Spleen (tissue), 7 donors: ENCODE data around the gene RCL1.

Source experiments
- POLR2A ChIP-seq, 3 donors: fragments of 450-650 bp; IDR thresholded peaks; one replicate each; pipeline ENCODE4 v1.5.1; 2017; ENCODE audit warnings: antibody characterized with exemption in 3 of 3, mild to moderate bottlenecking in 1 of 3
- POLR2AphosphoS5 ChIP-seq, 3 donors: sonication (generic); formaldehyde crosslinking; IDR thresholded peaks; one replicate each; pipeline ENCODE4 v1.5.1; 2017; ENCODE audit warnings: antibody characterized with exemption in 3 of 3
- TF ChIP-seq, protein P1 (sequence below), 11 experiments: fragments of 200-600 bp in 7 of 11; fragments of 450-650 bp in 4 of 11; sonication (generic) in 4 of 11; IDR thresholded peaks in 8 of 11; conservative IDR thresholded peaks in 3 of 11; 1 replicate in 7 of 11; 2 replicates in 4 of 11; pipeline versions ENCODE4 v1.4.0 to v1.8.0; 2016 to 2021; ENCODE audit warnings: antibody characterized with exemption in 11 of 11, inconsistent platforms in 4 of 11, mild to moderate bottlenecking in 1 of 11
- donor health status: DM: no; HTN: no; CAD: no; lungs with moderate emphysema.
- donor health status: DM: no; HTN: no; CAD: no.
- donor health status: DM: no; HTN: no; CAD: no.

DNA sequence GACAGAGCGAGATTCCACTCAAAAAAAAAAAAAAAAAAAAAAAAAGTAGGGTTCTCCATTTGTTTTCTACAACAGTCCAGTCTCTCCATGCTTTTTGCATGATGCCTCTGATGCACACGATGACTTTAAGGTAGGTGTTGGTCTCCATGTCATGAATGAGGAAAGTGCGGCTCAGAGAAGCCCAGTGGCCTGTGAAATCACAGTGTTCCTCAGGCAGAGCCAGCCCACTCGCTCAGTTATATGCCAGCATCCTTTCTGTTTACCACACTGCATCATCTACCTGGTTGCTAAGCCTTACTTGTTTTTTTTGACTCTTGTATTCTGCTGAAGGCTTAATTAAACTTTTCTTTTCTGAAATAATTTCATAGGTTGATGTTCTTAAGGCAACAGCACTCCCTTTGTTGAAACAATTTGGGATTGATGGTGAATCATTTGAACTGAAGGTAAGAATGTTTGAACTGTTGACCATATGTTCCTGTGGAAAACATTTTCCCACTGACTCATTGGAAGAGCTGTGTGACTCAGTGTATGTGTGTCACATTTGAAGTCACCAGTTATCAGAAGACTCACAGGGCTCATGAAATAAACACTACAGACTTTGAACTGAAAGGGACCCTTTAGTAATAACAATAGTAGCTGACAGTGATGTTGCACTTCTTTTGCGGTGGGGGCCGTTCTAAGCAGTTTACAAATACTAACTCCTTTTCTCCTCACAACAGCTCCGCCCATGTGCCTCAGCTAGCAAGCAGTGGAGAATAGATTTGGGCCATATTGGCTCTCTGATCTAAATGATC is 40.2 kb downstream of the RCL1 start:
- no peak for TF ChIP-seq POLR2A (IDR thresholded peaks at IDR 0.05)
- TF ChIP-seq, protein P1, sequence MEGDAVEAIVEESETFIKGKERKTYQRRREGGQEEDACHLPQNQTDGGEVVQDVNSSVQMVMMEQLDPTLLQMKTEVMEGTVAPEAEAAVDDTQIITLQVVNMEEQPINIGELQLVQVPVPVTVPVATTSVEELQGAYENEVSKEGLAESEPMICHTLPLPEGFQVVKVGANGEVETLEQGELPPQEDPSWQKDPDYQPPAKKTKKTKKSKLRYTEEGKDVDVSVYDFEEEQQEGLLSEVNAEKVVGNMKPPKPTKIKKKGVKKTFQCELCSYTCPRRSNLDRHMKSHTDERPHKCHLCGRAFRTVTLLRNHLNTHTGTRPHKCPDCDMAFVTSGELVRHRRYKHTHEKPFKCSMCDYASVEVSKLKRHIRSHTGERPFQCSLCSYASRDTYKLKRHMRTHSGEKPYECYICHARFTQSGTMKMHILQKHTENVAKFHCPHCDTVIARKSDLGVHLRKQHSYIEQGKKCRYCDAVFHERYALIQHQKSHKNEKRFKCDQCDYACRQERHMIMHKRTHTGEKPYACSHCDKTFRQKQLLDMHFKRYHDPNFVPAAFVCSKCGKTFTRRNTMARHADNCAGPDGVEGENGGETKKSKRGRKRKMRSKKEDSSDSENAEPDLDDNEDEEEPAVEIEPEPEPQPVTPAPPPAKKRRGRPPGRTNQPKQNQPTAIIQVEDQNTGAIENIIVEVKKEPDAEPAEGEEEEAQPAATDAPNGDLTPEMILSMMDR (IDR thresholded peaks at IDR 0.05 in 8 of 11, conservative IDR thresholded peaks at IDR 0.05 in 3 of 11): no peak
- no peak for TF ChIP-seq POLR2AphosphoS5 (IDR thresholded peaks at IDR 0.05)
